NCI-H748 treated with DMSO at 0.1 percent for 48 hours (cell line): Measurements from ENCODE around the gene DLL3.

Source experiments
- DNase-seq: peaks from one replicate; lab custom pipeline; 2025; lab: John Stamatoyannopoulos, UW

The DLL3 gene

DNA sequence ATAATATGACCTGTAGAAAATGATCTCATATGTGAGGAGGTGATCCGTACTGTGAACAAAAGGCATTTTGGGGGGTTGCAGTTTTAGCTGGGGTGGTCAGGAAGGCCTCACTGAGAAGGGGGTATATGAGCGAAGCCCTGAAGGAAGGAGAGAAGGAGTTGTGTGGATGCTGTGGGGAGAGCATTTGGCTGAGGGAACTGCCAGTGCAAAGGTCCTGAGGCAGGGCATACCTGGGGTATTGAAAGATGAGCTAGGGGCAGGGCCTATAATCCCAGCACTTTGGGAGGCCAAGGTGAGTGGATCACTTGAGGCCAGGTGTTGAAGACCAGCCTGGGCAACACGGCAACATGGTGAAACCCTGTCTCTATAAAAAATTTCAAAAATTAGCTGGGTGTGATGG, 18.7 kb downstream of the DLL3 start:
- no peak for DNase-seq

DNA sequence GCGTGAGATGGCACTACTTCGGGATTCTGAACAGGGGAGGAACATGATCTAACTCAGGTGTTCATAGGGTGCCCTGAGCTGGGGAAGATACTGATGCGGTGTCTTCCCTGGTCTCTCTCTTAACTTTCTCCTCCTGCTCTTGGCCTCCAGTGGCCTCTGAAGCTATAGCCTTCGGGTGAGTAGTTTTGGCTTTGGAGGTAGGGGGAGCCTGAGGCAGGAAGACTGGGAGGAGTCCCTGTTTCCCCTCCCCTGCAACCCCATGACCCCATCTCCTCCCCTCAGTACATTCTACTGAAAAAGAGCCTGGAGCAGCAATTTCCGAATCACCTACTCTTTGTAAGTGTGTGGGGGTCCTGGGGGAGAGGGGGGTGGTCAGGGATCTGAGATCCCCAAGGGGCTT, 19.7 kb downstream of the DLL3 start:
- no peak for DNase-seq

DNA sequence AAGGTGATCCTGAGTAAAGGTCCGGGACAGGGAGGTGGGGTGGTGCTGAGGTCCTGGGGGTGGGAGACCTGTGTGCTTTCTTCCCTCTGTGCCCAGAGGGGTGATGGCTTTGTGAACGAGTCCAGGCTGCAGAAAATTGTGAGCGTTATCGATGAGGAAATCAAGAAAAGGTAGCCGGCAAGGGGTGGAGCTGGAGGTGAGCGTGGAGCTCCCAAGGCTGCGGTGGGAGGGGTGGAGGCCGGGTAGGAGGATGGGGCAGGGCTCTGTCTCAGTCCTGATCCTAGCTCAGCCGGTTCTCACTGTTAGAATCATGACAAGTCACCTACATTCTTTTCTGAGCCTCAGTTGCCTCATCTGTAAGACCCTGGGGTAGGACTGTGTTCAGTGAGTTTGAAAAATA, 20.2 kb downstream of the DLL3 start:
- no peak for DNase-seq

DNA sequence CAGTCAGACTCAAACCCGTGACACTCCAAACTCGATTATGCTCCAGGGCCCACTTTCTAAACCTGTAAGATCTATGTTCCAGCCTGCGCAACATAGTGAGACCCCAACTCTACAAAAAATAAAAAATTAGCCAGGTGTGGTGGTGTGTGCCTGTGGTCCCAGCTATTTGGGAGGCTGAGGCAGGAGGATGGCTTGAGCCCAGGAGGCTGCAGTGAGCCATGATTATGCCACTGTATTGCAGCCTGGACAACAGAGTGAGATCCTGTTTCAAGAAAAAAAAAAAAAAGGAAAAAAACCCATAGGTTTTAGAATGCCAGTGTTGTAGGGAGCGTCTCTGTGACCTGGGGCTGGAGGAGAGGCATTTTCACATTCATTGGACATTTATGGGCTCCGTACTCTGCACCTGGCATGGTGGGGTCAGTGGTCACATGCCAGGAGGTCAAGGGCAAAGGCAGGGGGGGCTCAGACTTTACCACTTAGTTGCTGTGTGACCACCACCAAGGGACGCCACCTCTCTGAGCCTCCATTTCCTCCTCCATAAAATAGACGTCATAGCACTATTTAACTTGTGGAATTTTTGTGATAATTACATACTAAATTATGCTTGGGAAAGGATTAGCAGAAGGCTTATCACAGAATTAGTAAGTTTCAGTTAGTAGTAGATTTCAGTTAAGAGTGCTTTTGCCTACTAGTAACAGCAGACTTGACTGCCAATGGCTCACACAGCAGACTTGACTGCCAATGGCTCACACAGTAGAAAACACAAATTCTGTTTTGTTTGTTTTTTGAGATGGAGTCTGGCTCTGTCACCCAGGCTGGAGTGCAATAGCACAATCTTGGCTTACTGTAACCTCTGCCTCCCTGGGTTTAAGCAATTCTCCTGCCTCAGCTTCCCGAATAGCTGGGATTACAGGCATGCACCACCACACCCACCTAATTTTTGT, 22.1 kb downstream of the DLL3 start:
- no peak for DNase-seq

DNA sequence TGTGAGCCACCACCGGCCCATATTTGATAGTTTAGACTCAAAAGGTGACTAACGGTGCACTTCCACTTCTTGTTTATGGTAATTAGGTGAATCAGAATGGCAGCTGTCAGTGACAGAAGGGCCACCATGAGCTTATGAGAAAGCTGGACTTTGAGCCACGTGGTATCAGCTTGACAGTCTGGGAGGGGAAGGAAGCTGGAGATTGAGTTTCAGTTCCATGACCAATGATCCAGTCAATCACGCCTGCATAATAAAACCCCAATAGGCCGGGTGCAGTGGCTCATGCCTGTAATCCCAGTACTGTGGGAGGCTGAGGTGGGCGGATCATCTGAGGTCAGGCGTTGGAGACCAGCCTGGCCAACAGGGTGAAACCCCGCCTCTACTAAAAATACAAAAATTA, 25.7 kb downstream of the DLL3 start:
- no peak for DNase-seq

DNA sequence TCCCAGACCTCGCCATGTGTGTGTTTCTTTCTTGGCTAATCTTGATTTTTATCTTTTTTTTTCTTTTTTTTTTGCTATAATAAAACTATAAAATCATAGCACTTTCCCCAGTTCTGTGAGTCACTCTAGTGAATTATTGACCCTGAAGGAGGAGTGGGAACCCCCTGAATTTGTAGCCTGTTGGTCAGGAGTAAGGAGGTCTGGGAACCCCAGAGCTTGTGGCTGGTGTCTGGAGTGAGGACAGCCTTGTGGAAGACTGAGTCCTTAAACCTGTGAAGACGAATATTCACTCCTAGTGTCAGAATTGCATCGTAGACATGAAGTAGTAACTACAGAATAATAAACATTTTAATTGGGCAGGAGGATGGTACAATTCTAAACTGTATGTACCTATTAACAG, 26.5 kb downstream of the DLL3 start:
- no peak for DNase-seq

DNA sequence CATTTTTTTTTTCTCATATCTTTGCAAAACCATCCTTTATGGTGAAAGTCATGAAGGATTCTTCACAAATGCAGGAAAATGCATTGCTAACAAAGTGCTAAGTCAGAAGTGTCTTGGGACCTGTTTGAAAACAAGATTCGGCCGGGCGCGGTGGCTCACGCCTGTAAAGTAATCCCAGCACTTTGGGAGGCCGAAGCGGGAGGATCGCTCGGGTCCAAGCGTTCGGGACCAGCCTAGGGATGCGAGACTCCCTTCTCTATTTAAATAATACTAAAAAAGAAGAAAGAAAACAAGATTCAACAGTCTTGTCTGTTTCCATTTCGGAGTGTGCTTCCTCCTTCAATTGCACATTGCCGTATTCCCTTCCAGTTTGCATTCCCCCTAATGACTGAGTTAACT, 33.1 kb downstream of the DLL3 start:
- DNase-seq = no peak

DNA sequence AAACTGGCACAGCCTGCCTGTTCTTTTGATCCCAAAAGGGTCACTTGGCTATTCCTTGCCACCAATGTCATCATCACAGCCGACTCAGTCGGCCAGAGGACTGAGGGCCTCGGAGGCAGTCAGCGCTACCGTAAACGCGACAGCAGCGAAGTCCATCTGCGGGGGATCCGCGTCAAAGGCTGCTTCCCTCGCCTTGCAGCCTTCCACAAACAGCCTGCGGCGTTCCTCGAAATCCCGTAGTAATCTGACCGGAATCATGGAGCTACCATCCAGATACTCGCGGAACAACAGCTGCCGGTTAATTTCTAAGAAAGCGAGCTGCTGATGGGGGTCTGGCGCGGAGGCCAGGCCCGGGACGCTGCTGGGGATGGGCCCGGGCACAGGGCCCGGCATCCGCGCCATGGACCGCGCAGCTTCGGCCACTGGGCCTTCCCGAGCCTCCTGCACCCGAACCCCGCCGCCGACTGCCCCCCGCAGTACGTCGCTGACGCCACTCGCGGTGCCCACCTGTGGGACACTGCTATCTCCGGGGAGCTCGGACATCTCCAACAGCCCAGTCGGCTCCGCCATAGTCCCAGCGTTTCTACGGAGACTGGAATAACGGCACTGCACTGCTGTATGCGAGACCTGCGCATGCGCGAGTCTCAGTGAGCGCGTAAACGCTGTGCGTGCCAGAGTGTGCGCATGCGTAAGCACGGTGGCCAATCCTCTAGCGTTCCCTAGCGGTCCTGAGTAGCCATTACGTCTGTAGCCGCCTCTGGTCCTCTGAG, 33.7 kb downstream of the DLL3 start, which contains the start of gene EID2B:
EID2B (minus strand) TSS at position 620 of the 770 bp plus-strand sequence; CDS start at position 570, 50 bp downstream.
- DNase-seq = peak; percentile 98

DNA sequence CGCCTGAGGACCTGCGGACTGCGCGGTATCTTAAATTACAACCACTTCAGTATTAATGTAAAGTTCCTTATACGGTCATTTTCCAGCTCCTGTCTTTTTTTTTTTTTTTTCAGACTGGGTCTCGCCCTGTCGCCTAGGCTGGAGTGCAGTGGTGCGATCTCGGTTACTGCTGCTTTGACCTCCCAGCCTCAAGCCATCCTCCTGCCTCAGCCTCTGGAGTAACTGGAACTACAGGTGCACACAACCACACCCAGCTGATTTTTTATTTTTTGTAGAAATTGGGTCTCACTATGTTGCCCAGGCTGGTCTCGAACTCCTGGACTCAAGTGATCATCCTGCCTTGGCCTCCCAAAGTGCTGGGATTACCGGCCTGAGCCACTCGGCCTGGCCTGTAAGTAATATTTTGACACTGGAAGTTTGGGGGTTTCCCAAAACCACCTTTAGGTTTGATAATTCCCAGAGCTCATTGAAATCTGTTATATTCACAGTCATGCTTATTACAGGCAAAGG, 34.3 kb downstream of the DLL3 start:
- no peak for DNase-seq

DNA sequence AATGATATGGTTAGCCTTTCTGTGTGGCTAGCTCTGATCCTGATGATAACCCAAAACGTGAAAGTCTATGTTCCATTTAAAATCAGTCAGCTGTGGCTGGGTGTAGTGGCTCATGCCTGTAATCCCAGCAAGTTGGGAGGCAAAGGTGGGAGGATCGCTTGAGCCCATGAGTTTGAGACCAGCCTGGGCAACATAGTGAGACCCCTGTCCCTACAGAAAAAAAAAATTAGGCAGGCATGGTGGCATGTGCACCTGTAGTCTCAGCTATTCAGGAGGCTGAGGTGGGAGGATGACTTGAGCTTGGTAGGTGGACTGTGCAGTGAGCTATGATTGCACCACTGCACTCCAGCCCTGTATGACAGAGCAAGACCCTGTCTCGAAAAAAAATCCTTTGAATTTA, 35.0 kb downstream of the DLL3 start:
- DNase-seq = no peak

DNA sequence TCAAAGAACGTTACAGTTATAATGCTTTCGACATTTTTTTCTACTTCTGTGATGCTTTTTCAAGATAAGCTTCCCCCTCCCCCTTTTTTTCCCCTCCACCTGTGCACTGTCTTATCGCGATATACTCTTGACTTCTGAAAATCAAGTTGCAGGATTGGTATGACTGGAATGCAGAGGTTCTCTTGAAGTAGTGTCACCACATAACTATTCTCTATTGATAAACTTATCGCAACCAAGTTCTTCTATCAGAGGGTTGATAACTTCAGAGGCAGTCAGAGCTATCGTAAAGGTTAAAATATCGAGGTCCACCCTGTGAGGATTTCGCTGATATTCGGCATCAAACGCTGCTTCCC, 40.4 kb downstream of the DLL3 start:
- no peak for DNase-seq

DNA sequence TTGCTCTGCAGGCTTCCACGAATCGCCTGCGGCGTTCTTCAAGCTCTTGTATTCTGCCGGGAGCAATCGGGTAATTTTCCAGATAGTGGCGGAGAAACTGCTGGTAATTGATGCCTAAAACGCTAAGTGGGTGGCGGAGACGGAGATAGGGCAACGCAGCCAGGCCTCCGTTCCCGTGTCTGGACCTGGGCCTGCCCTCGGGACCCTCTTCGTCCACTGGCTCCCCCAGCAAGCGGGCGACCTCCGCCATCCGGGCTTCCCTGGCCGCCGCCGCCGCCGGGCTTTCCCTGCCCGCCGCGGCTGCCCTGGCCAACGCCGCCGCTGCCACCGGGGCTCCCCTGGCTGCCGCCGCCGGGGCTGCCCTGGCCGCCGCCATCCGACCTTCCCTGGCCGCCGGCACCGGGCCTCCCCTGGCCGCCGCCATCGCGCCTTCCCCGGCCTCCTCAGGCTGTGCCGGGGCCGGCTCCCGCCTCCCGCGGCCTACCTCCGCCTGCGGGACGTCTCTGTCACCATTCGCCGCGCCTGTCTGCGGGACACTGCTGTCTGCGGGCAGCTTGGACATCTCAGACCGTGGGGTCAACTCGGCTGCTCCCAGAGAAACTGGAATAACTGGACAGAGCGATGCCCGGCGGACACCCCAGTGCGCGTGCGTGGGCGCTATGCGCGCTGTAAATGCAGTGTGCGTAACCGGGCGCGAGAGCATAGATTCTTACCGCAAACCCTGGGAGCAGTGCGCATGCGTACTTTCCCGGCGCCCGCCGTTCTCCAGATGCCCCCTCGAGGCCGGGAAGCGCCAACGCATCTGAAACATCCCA, 41.0 kb downstream of the DLL3 start, which contains the start of gene EID2:
EID2 (minus strand) TSS at position 644 of the 815 bp plus-strand sequence; CDS start at position 562, 82 bp downstream.
- peak; percentile 98 for DNase-seq

DNA sequence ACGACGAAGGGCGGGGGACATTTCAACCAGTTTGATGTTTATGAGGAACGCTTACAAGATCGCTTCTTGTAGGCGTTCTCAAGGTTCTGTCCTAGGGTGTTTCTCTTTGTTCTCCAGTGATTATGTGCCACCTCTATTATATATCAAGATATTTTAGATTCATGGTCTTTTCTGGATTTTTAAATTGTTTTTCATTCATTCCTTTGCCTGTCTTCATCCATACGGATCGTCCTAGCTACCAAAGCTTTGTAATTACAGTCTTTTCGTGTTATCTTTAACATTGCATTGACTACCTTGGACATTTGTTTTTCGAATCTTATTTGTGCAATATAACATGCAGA, 41.6 kb downstream of the DLL3 start:
- no peak for DNase-seq

DNA sequence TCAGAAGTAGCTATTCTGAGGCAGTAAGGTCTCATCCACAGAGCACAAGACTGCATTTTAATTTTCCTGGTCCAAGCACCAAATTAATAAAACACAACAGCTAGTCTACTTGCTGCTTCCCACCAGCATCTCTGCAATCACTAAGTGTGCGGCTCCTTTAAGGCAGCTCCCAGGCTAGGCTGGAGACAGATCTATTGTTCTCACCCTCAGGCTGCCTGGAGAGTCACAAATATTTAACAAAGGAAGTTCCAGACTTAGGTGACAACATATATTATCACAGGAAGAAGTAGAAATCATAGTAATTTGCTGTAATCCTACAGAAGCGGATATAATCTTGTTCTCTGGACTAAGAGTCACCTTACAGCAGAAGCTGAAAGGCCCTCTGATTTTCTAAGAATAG, 43.5 kb downstream of the DLL3 start:
- no peak for DNase-seq

DNA sequence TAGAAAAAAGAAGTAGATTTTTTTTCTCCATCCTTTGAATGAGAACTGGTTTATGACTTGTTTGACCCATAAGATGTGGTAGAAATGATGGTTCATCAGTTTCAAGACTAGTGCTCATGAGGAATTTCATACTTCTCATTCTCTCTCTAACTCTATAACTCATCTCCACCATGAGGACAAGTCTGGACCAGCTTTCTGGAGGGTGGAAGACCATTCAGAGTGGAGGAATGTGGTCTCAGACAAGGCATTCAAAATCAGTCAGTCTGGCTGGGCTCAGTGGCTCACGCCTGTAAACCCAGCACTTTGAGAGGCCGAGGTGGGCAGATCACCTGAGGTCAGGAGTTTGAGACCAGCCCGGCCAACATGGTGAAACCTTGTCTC, 44.7 kb downstream of the DLL3 start:
- DNase-seq = no peak

DNA sequence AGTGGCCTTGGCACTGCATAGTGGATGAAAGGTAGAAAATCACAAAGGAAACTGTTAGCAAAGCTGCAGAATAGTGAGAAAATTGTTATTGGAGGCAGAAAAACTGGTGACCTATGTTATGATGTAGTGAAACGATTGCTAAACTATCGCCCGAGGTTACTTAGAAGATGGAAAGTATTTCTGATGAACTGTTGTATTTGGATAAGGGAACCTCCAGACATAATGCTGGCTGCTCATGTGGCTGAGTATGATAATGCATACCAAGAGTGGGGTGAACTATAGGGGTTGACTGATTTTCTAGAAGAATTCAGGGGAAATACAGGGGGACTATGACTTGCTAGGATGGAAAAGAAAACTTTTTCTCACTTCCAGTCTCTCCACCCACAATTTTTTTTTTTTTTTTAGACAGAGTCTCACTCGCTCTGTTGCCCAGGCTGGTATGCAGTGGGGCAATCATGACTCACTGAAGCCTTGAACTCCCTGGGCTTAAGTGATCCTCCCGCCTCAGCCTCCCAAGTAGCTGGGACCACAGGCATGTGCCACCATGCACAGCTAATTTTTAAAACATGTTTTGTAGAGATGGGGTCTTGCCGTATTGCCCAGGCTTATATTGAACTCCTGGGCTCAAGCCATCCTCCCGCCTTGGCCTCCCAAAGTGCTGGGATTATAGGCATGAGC, 45.6 kb downstream of the DLL3 start:
- DNase-seq = no peak

DNA sequence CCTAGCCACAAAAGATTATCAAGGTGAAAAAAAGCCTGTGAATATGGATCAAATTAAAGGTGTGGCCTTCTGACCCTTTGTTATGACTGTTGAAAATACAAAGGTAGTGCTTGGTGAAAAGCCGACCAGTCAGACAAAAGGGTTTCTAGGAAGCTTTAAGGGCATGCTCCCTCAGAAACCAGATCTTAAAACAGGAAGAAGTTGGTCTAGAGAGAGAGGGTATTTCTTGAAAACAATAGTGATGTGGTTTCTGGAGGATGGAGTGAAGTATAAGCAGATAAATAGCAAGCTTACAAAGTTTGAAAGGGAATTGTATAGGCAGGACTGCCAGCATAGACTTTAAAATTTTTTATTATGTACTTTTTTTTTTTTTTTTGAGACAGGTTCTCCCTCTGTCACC, 46.2 kb downstream of the DLL3 start:
- DNase-seq = no peak

DNA sequence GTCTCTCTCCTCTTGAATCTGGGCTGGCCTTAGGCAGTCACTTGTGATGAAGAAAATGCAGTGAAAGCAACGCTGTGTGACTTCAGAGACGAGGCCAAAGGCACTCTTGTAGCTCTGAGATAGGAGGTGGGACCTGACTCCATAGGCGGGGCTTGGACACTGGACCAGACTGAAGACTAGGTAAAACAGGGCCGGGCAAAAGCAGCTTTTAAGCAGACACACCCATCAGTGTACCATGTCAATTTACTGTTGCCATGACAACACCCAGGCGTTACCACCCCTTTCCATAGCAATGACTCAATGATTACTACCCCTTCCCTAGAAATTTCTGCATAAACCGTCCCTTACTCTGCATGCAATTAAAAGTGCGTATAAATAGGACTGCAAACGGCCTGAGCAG, 47.9 kb downstream of the DLL3 start:
- DNase-seq = peak; percentile 57

DNA sequence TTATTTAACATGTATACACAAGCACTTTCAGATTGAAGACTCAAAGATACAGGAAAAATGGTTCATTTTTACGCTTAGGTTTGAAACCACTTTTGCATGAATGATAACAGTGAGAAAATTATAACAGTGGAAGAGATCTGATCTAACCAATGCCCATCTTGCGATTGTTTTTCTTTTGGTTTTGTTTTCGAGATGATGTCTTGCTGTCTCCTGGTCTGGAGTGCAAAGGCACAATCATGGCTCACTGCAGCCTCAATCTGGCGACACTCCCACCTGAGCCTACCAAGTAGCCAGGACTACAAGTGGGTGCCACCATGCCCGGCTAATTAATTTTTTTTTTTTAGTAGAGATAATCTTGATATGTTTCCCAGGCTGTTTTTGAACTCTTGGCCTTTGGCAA, 51.5 kb downstream of the DLL3 start:
- DNase-seq = no peak

DNA sequence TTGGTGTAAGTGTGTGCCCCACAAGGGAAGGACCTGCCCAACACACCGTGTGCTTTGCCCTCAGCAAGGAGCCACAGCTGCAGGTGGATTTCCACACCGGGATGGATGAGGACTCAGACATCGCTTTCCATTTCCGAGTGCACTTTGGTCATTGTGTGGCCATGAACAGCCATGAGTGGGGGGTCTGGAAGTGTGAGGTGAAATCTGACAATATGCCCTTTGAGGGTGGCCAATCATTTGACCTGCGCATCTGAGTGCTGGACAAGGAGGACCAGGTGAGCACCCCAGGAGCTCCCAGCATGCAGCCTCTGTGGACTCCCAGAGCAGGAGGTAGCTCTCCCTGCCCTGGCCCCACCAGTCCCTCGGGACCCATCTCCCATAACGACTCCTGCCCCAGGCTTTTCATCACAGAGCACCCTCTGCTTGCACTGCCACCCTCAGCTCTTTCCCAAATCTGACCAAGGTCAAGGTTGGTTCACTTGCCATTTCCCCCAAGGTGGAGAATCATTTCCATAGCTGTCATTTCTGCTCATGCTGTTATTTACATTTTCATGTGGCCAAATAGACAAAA, 54.4 kb downstream of the DLL3 start:
- DNase-seq = no peak

DNA sequence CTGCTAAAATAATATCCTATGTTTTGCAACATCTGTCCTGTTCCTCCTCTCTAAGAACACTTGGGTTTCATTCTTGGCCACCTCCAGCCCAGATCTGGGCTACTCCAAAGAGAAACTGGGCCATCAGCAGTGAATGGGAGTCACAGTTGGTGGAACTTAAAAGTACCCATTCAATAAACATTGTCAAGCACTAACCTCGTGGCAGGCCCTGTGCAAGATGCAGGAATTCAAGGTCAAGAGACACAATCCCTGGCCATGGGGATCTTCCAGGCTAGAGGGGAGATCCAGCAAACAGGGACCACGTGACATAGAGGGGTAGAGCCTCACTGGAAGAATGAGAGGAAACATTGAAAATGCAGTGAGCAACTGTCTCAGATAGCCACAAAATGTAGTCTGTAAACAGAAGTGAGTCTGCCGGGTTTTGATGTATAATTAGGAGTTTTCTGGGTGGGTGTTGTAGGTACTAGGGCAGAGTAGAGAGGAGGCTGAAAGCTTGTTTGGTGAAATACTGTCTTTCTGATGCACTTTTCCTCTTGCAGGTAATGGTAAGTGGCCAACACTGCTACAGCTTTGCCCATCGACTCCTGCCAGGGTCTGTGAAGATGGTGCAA, 56.1 kb downstream of the DLL3 start:
- DNase-seq = no peak
